ENCODE results near the gene MEOX1. TPM values are rescaled to one million over a fixed set of nuclear protein-coding genes. Genes with fewer than 3 reads are reported as not detected.

The MEOX1 gene
- total RNA-seq, 1 experiment from 2014 or later = 0.84 TPM

GRCh38 chr17:43591001-43591400 lies 70.7 kb downstream of the MEOX1 start:
- peak overlapping the region; percentile 78 for H3K4me2 ChIP-seq (ENCODE audit: low read length)
- H2AFZ ChIP-seq (ENCODE audit: low read length) = peak overlapping the region; percentile 80; the same call in 1 of the 2 replicates
- no peak for TF ChIP-seq EZH2phosphoT487 (IDR thresholded peaks at IDR 0.05; ENCODE audit: borderline replicate concordance, low read length)
- TF ChIP-seq, protein P1, sequence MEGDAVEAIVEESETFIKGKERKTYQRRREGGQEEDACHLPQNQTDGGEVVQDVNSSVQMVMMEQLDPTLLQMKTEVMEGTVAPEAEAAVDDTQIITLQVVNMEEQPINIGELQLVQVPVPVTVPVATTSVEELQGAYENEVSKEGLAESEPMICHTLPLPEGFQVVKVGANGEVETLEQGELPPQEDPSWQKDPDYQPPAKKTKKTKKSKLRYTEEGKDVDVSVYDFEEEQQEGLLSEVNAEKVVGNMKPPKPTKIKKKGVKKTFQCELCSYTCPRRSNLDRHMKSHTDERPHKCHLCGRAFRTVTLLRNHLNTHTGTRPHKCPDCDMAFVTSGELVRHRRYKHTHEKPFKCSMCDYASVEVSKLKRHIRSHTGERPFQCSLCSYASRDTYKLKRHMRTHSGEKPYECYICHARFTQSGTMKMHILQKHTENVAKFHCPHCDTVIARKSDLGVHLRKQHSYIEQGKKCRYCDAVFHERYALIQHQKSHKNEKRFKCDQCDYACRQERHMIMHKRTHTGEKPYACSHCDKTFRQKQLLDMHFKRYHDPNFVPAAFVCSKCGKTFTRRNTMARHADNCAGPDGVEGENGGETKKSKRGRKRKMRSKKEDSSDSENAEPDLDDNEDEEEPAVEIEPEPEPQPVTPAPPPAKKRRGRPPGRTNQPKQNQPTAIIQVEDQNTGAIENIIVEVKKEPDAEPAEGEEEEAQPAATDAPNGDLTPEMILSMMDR (conservative IDR thresholded peaks at IDR 0.05; ENCODE audit: low read depth, low read length) = no peak
- no peak for TF ChIP-seq EZH2 (IDR thresholded peaks at IDR 0.05; ENCODE audit: low read length, unreplicated experiment)
- H3K9me2 ChIP-seq (replicated peaks; ENCODE audit: low read length) = no peaks in the 10 kb centered on the region
- H3K9me3 ChIP-seq (ENCODE audit: low read length) = no peaks in the 10 kb centered on the region
- ATAC-seq (no peak), DNase-seq (no peak)
- no peaks in the 10 kb centered on the region for H3F3A ChIP-seq (ENCODE audit: low read length, unreplicated experiment)
- ChIA-PET POLR2A (ENCODE audit: unreplicated experiment) (no interaction called here), CTCF (interaction anchor here (0.9 kb wide), 2 partner anchors 21 to 83 kb away, joined by 3 to 4 read pairs; no protein-coding TSS in a partner anchor)
- no TSS peak for BruUV-seq (replicated peaks)
- peak overlapping the region; percentile 31; the same call in 1 of the 2 replicates for H3K9ac ChIP-seq (ENCODE audit: low read length)
- H3K27ac ChIP-seq (ENCODE audit: low read length) = peak overlapping the region; percentile 68
- intact Hi-C loops (cut with micrococcal nuclease) = no loop called here
- H3K36me3 ChIP-seq (ENCODE audit: low read depth, low read length) = no peaks in the 10 kb centered on the region
- H3K4me1 ChIP-seq (ENCODE audit: insufficient read depth, low read length) = peaks cover 30% of the 10 kb centered on the region
- H4K20me1 ChIP-seq (ENCODE audit: low read length) = no peaks in the 10 kb centered on the region
- no peaks in the 10 kb centered on the region for H3K79me2 ChIP-seq (ENCODE audit: low read length)
- no peaks in the 10 kb centered on the region for H3K27me3 ChIP-seq (ENCODE audit: low read length)
- no peak overlapping the region; the same call in 1 of the 2 replicates for H3K4me3 ChIP-seq (ENCODE audit: low read length)

Other genes with a start within 250 kb of the MEOX1 start
- 34.5 and 41.9 TPM in 2 replicates for gene DHX8, start 177.9 kb downstream of the MEOX1 start, total RNA-seq (2014; rRNA removed)
- gene ETV4, start 115.6 kb downstream of the MEOX1 start, total RNA-seq (2014; rRNA removed) = 143 and 147 TPM in 2 replicates
- gene SOST, start 96.9 kb upstream of the MEOX1 start, total RNA-seq (2014; rRNA removed) = not detected in 2 replicates
- 48.6 and 50.7 TPM in 2 replicates for gene DUSP3, start 117.1 kb upstream of the MEOX1 start, total RNA-seq (2014; rRNA removed)
- gene CFAP97D1, start 118.5 kb upstream of the MEOX1 start, total RNA-seq (2014; rRNA removed) = 0.12 and 0.29 TPM in 2 replicates
- gene MPP3, start 171.2 kb upstream of the MEOX1 start, total RNA-seq (2014; rRNA removed) = 34.3 and 46.8 TPM in 2 replicates
- not detected in 2 replicates for gene CD300LG, start 185.3 kb upstream of the MEOX1 start, total RNA-seq (2014; rRNA removed)
- 7.7 and 8.2 TPM in 2 replicates for gene MPP2, start 245.6 kb upstream of the MEOX1 start, total RNA-seq (2014; rRNA removed)

Measured in PC-3 (cell line).